ENCODE measurements around the gene GOLGA7B. TPM values are rescaled to one million over a fixed set of nuclear protein-coding genes. Genes with fewer than 3 reads are reported as not detected.
A peak's percentile ranks its signal among the peaks of the same experiment; 100 is the strongest.

Gene GOLGA7B
- total RNA-seq, 1 experiment from 2014 or later: 0.20 TPM

DNA sequence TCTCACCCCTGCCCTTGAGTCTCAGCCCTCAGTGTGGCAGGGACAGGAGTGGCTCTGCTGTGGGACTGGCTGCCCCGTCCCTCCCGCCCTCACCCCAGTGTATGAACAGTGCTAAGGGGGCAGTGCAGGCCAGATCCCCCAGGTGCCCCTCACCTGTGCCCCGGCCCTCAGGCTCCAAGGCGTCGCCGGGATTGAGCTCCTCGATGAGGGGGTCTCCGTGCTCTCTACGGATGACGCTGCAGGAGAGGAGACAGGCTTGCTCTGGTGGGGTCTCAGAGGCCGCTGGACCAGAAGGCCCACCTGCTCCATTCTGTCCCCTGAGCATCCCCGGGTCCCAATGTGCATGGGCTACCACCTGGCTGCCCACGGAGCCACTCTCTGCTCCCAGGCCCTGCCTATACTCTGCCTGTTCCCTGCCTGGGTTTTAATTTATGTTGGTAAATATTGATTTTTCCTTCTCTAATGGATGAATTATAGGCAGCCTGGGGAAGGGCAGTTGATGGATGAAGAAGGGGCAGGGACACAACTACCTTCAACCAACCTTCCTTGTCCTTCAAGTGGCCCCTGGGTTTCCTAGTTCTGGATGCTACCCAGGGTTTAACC, 47.2 kb downstream of the GOLGA7B start:
- no peaks in the 10 kb centered on the region for H3K9me3 ChIP-seq
- H3K27me3 ChIP-seq: no peaks in the 10 kb centered on the region
- no peak for DNase-seq
- H3K36me3 ChIP-seq: no peaks in the 10 kb centered on the region
- H3K4me3 ChIP-seq: no peak overlapping the region

DNA sequence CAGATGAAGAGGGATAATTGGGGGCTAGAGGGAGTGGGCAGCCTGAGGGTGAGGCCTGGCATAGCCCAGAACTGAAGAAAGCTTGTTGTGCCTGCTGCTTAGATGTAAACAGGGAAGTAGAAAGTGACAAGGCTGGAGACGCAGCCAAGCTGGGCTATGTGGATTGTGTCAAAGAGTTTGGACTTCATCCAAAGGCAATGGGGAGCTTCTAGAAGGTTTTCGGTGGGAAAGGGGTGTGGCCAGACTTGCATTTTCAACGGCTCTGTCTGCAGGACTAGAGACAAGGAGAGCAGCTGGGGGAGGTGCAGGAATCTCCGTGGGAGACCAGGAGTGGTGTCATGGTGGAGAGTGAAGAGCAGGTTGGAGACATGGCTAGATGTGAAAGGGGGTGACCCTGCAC, 48.8 kb downstream of the GOLGA7B start:
- H3K36me3 ChIP-seq: no peaks in the 10 kb centered on the region
- no peaks in the 10 kb centered on the region for H3K9me3 ChIP-seq
- H3K27me3 ChIP-seq: no peaks in the 10 kb centered on the region
- no peak for DNase-seq
- no peak overlapping the region for H3K4me3 ChIP-seq

DNA sequence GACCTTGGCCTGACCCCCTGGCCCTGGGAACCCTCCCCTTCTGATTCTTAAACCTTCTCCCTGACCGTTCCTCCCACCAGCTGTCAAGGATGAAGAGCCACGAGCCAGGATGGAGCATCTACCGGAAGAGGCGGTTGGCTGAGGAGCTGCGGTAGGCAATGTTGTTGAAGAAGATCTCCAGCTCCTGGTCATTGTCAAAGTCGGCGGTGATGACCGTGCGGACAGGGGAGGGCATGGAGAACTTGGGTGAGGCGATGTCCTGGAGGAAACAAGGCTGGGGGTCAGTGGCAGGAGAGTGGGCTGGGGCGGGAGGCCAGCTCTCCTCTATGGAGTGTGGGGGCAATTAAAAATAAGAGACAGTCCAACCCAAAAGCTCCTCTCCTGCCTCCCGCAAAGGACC, 51.7 kb downstream of the GOLGA7B start:
- DNase-seq: no peak
- no peaks in the 10 kb centered on the region for H3K36me3 ChIP-seq
- H3K27me3 ChIP-seq: no peaks in the 10 kb centered on the region
- no peaks in the 10 kb centered on the region for H3K9me3 ChIP-seq
- H3K4me3 ChIP-seq: no peak overlapping the region

DNA sequence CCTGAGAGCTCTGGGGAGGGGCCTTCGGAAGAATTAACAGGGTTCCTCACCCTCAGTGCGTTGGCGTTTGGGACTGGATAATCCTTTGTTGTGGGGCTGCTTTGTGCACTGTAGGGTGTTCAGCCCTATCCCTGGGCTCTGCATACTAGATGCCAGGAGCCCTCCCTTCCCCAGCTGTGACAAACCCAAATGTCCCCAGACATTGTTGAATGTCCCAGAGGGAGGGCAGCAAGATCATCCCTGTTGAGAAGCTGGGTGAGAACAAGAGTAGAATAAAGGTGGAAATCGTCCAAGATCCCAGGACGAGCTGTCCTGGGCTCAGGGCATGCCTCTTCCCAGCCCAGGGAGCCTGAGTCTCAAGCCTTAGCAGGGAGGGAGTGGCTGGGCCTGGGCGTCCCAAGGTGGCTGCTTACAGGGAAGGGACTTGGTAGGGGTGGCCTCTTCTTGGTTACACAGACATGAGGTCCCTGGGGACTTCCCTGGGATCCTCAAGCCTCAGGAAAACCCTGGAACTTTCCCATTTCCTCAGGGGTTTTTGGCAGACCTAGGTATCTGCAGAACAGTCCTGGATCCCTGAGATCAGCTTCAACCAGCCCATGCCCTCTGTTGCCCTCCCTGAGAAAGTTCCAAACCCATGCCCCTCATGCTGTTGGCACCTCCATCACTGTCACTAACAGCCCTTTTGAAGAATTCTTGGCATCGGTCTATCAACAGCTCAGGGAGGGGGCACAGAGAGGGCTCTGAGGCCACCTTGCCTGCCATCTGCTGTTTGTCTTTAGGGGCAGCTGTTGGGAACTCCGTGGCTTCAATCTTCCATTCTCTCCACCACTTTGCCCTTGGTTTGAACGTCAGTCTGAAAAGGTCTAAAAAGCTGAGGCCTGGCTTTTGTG, 53.7 kb downstream of the GOLGA7B start:
- Histone ChIP-seq H3K9me3 (no peaks in the 10 kb centered on the region), H3K4me3 (no peak overlapping the region), H3K36me3 (no peaks in the 10 kb centered on the region), H3K27me3 (no peaks in the 10 kb centered on the region)
- no peak for DNase-seq

DNA sequence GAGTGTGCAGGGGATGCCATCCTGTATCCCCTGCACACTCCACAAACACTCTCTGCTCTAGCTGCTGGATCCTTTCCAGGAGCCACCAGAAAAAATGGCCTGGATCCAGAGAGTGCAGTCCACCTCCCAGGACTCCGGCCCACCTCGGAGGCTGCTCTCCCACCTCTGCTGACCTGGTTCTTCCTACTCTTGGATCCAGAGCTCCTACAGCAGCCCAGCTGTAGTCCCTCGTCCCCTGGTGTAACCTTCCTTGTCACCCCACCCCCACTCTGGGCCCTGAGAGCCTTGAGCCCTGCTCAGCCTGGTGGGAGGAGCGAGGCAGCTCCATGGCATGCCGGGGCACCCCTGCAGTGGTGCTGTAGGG, 54.4 kb downstream of the GOLGA7B start:
- H3K36me3 ChIP-seq: no peaks in the 10 kb centered on the region
- no peak overlapping the region for H3K4me3 ChIP-seq
- no peak for DNase-seq
- H3K9me3 ChIP-seq: no peaks in the 10 kb centered on the region
- no peaks in the 10 kb centered on the region for H3K27me3 ChIP-seq

DNA sequence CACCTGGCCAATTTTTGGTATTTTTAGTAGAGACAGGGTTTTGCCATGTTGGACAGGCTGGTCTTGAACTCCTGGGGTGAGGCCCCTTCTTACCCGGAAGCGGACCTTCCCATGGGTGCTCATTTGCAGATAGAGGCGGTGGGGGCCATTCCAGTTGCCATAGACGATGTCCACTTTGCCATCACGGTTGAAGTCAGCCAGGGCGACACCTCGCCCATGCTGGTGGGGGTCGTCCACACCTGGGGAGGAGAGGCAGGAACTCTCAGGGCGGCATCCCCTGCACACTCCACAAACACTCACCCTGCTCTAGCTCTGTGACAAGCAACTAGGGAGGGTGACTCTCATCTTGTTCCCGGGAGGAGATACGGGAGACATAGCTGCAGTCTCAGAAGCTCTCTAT, 54.9 kb downstream of the GOLGA7B start:
- DNase-seq: no peak
- no peaks in the 10 kb centered on the region for H3K9me3 ChIP-seq
- H3K36me3 ChIP-seq: no peaks in the 10 kb centered on the region
- H3K4me3 ChIP-seq: no peak overlapping the region
- no peaks in the 10 kb centered on the region for H3K27me3 ChIP-seq

DNA sequence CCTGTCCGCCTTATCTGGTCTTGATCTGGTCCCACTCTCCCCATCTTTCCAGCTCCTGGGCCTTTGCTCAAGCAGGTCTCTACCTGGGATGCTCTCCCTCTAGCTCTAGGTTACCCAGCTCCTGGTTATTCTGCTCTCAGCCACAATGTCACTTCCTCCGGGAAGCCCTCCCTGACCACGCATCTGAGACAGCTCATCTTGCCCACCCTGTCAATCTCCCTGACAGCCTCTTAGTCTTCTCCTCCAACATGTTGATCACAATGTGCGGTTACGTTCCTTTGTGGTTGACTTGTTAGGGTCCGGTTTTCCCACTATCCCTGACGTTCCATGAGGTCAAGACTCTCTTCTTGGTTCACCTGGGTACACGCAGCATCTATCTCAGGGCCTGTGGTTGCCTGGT, 55.6 kb downstream of the GOLGA7B start:
- Histone ChIP-seq H3K4me3 (no peak overlapping the region), H3K36me3 (no peaks in the 10 kb centered on the region), H3K9me3 (no peaks in the 10 kb centered on the region), H3K27me3 (no peaks in the 10 kb centered on the region)
- DNase-seq: no peak

DNA sequence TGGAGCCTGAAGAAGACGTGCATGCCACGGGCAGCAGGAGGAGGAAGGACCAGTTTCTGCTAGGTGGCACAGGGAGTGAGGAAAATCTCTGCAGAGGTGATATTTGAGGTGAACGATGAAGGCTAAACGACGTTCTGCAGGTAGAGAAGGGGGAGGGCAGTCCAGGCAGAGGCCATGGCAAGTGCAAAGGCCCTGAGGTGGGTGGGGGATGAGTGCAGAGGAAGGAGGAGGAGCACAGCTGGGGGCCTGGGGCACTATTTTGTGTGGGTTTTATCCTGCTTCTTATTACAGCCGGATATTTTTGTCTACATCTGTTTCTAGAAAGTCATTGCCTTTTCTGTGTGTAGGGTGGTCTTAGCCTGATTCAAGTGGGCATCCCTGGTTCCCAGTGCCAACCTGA, 57.6 kb downstream of the GOLGA7B start:
- H3K4me3 ChIP-seq: no peak overlapping the region
- no peaks in the 10 kb centered on the region for H3K36me3 ChIP-seq
- H3K27me3 ChIP-seq: no peaks in the 10 kb centered on the region
- no peak for DNase-seq
- no peaks in the 10 kb centered on the region for H3K9me3 ChIP-seq

DNA sequence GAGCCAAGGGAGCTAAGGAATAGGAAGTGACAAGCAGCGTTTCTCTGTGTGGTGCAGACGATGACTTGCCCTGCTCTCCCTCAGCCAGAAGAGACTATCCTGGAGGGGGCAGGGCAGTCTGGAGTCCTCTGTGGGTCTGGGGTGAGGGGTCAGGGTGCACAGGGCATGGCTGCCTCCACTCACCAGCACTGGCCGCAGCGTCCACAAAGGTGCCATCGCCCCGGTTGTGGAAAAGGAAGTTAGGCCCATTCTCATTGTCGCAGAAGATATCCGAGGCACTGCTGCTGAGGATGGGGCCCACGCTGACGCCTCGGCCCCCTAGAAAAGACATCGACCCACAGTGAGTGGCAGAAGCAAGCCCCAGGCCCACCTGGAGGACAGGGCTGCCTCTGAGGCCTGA, 58.2 kb downstream of the GOLGA7B start:
- Histone ChIP-seq H3K4me3 (no peak overlapping the region), H3K27me3 (no peaks in the 10 kb centered on the region)

DNA sequence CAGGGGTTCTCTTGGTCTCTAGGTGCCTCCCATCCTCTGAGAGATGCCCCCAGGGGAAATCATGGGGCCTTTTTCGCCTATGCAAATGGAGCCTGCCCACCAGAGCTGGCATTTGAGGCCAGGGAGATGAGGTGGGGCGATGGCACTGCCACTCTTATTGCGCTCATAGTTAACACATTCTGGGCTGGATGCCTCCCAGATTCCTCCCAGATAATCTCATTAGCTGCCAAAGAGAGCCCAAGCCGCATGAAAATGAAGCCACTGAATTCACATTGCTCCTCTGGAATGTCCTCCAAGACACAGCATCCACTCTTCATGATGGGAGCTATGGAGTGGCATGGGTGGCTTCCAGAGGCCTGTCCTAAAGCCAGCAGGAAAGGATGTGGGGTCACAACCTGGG, 61.0 kb downstream of the GOLGA7B start:
- no peak for DNase-seq
- no peaks in the 10 kb centered on the region for H3K36me3 ChIP-seq
- H3K27me3 ChIP-seq: no peaks in the 10 kb centered on the region
- H3K4me3 ChIP-seq: no peak overlapping the region
- no peaks in the 10 kb centered on the region for H3K9me3 ChIP-seq

More for the DNA sequence above, 58.2 kb downstream of the GOLGA7B start:
- Histone ChIP-seq H3K9me3 (no peaks in the 10 kb centered on the region), H3K36me3 (no peaks in the 10 kb centered on the region)
- DNase-seq: no peak

DNA sequence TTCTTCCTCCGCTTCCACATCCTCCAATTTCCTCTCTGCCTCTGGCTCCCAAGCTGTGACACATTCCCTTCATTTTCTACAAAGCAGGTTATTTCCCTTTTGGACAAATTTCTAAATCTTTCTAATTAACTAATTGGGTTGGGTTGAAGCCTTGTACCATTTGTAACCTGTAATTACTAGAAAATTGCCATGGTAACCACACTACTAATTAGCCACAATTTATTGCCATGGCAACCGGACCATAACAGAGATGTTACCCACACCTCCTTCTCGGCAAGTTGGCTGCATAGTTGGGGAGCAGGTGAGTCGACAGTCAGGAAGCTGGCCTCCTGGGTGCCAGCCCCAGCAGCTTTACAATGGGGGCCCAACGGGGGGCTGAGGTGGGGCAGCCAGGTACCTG, 61.6 kb downstream of the GOLGA7B start:
- Histone ChIP-seq H3K4me3 (no peak overlapping the region), H3K36me3 (no peaks in the 10 kb centered on the region), H3K27me3 (no peaks in the 10 kb centered on the region), H3K9me3 (no peaks in the 10 kb centered on the region)
- DNase-seq: no peak

DNA sequence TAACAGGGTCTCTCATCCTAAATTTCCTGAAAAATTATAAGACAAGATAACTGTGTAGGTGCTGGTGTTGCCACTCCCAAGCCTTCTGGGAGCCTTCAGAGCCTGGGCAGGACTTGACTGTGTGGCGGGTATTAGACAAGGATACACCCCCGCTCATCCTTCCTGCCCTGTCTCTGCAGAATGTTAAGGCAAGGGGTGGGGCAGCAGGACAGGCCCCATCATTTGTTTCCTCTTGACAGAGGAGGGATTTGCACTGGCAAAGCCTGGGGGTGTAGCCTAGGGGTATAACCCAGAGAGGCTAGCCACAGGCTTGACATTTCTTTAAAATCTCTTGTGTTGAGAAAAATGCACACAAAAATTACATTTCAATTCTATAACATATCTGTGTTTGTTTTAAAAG, 63.5 kb downstream of the GOLGA7B start:
- no peak for DNase-seq
- Histone ChIP-seq H3K9me3 (no peaks in the 10 kb centered on the region), H3K4me3 (no peak overlapping the region), H3K36me3 (no peaks in the 10 kb centered on the region), H3K27me3 (no peaks in the 10 kb centered on the region)

DNA sequence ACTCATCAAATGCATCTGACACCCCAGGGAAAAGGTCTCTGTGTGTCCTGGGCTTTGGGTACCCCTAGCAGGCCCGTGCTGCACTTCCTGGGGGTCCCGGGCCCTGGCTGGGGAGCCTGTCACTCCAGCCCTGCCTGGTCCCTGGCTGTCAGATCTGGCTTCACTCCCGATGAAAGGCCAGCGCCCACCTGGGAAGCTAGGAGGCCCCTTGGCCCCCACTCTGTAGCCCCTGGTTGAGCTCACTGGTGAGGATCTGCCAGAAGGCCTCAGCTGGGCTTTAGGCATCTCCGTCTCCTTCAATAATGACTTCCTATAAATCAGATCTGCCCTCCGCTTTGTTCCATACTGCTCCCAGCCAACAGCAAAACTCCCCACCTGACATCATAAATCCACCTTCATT, 64.0 kb downstream of the GOLGA7B start:
- DNase-seq: no peak
- no peaks in the 10 kb centered on the region for H3K9me3 ChIP-seq
- no peaks in the 10 kb centered on the region for H3K36me3 ChIP-seq
- no peaks in the 10 kb centered on the region for H3K27me3 ChIP-seq
- H3K4me3 ChIP-seq: no peak overlapping the region

DNA sequence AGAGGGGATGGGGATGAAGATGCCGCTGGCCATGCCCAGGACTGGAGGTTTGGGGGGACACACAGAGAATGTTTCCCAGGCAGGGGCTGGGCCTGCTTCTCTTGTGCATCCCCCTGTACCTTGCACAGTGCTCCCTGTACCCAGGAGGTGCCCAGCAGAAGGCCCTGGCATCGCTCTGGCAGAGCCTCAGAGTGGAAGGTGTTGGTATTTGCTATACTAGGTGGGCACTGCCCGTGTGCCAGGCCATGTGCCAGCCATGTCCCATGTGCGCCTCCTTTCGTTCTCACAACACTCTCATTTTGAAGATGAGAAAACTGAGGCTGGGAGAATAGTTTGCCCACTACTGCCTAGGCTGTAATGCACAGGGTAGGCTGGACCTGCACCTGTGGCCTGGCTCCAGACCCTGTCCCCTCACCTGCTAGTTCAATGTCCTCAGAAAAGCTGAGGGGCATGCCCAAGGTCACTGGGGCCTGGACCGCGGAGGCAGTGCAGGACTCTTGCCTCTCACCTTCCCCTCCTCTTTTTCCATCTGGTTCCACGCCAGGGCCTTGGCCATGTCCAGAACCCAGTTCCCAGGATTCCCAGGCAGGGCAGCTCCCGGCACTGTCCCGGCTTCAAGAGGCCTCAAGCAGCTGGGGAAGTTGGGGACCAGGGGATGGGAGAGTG, 64.7 kb downstream of the GOLGA7B start:
- no peaks in the 10 kb centered on the region for H3K27me3 ChIP-seq
- H3K9me3 ChIP-seq: no peaks in the 10 kb centered on the region
- no peaks in the 10 kb centered on the region for H3K36me3 ChIP-seq
- no peak for DNase-seq
- no peak overlapping the region for H3K4me3 ChIP-seq

DNA sequence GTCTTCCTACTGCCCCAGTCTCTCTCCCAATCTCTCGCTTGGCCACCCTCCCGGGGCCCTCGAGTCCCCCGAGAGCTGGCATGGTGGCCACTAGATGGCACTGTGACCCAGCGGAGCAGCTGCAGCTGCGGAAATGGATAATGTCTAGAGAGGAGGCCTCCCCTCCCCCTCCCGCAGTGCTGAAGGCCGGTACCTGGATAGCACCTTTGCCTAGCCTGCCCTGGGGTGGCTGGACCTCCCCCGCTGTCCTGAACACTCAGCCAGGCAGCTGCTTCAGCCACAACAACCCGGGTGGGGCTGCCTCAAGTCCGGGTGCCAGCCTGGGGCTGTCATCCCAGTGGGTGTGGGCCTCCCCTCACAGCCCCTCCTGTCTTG, 65.2 kb downstream of the GOLGA7B start:
- Histone ChIP-seq H3K27me3 (no peaks in the 10 kb centered on the region), H3K4me3 (no peak overlapping the region), H3K9me3 (no peaks in the 10 kb centered on the region), H3K36me3 (no peaks in the 10 kb centered on the region)
- peak; percentile 63 for DNase-seq

DNA sequence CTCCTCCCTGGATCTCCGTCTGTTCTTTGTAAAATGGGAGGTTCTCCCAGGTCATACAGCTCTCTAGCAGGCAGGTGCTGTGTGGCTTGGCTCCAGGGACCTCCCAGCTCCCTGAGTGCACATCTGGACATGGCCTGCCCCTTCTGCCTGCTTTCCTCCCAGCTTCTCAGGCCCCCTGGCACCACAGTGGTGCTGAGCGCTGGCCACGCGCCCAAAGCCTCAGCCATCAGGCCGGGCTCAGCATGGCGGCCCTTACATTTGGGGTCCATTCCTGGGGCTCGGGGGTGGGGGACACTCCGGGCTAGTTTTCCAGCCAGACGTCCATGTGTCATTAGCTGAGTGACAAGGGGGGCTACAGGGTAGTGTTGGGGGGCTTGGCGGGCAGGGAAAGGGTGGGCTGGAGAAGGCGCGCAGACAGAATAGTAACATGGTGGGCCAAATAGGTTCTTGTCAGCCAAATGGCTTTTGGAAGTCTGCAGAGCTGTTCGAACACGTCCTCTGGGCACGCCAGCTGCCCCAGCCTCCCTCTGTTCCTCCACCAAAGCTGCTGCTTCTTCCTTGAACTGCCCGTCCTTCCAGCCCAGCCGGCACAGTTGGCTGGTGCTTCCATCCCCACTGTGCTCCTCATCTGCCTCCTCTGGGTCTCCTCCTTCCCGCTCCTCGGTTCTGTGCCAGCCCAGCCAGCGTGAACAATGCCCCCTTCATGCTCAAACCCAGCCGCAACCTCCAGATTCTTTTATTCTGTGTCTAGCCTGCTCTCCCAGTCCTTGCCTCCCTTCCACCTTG, 65.9 kb downstream of the GOLGA7B start:
- no peak for DNase-seq
- H3K36me3 ChIP-seq: no peaks in the 10 kb centered on the region
- H3K4me3 ChIP-seq: no peak overlapping the region
- H3K27me3 ChIP-seq: no peaks in the 10 kb centered on the region
- no peaks in the 10 kb centered on the region for H3K9me3 ChIP-seq

DNA sequence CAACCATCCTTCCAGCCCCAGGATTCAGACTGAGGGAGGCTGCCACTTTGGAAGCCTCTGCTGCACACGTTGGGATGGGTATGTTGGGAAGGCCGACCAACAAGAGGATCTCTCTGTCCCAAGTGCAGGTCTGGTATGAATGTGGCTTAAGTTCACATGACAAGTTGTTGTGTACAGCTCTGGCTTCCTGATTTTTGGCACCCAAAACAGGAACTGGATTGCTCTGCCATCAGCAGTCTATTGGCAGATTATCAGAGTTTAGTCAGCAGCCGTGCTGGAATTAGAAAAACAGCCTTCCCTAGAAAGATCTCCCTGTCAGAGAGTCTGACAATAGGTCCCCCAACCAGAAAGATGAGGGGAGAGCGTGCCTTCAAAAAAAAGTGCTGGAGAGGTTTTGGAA, 66.9 kb downstream of the GOLGA7B start:
- Histone ChIP-seq H3K27me3 (no peaks in the 10 kb centered on the region), H3K9me3 (no peaks in the 10 kb centered on the region), H3K36me3 (no peaks in the 10 kb centered on the region), H3K4me3 (no peak overlapping the region)
- peak; percentile 61 for DNase-seq

Data from MG63 (cell line).